BLaER1 treated with 17β-estradiol and CSF1 and Interleukin-3, amounts not matched to agents 10 nM and 100 nM (cell line): Measurements from ENCODE around the gene KCNJ11.

Source experiments
- H3K27ac ChIP-seq, 11 experiments: shearing (Covaris generic); formaldehyde crosslinking; 2 replicates each; pipeline ENCODE4 v1.8.1; 2022
- H3K27me3 ChIP-seq, 11 experiments: shearing (Covaris generic); formaldehyde crosslinking; 2 replicates each; pipeline ENCODE4 v1.8.1; 2022
- H3K36me3 ChIP-seq, 11 experiments: shearing (Covaris generic); formaldehyde crosslinking; 2 replicates each; pipeline ENCODE4 v1.8.1; 2022
- H3K4me1 ChIP-seq, 10 experiments: shearing (Covaris generic); formaldehyde crosslinking; 2 replicates each; pipeline ENCODE4 v1.8.1; 2022
- H3K4me2 ChIP-seq, 11 experiments: shearing (Covaris generic); formaldehyde crosslinking; 2 replicates each; pipeline ENCODE4 v1.8.1; 2022
- H3K4me3 ChIP-seq, 10 experiments: shearing (Covaris generic); formaldehyde crosslinking; 2 replicates each; pipeline ENCODE4 v1.8.1; 2022
- H3K9ac ChIP-seq, 11 experiments: shearing (Covaris generic); formaldehyde crosslinking; 2 replicates each; pipeline ENCODE4 v1.8.1; 2022
- H3K9me3 ChIP-seq, 11 experiments: shearing (Covaris generic); formaldehyde crosslinking; replicated peaks in 1 of 11; 2 replicates each; pipeline ENCODE4 v1.8.1; 2022
- H4K20me1 ChIP-seq, 11 experiments: shearing (Covaris generic); formaldehyde crosslinking; 2 replicates each; pipeline ENCODE4 v1.8.1; 2022
- Cebpa-rat ChIP-seq, 11 experiments: shearing (Covaris generic); IDR thresholded peaks; 2 replicates each; pipeline ENCODE4 v1.8.1; 2022

KCNJ11 gene

GRCh38 chr11:17383461-17383860 lies 5.0 kb downstream of the KCNJ11 start:
- Histone ChIP-seq H3K9ac (no peak overlapping the region), H3K9me3 (peaks cover 10 to 18% (median 11%) of the 10 kb centered on the region in 11 experiments), H3K4me1 (peaks cover 10 to 44% (median 34%) of the 10 kb centered on the region in 10 experiments; a peak in 18 of 20 replicates), H3K4me2 (peak overlapping the region in 2 of 11 experiments; percentile 9 to 17; a peak in 3 of 22 replicates), H4K20me1 (peaks cover 0 to 23% (median 0%) of the 10 kb centered on the region in 11 experiments; a peak in 4 of 22 replicates), H3K27me3 (peaks cover 0 to 9% (median 0%) of the 10 kb centered on the region in 11 experiments; a peak in 9 of 22 replicates), H3K4me3 (no peak overlapping the region), H3K27ac (no peak overlapping the region), H3K36me3 (no peaks in the 10 kb centered on the region)
- TF ChIP-seq Cebpa-rat (IDR thresholded peaks at IDR 0.05), result no peak

GRCh38 chr11:17382046-17382728 lies 6.3 kb downstream of the KCNJ11 start:
- Histone ChIP-seq H3K9me3 (peaks cover 22 to 31% (median 24%) of the 10 kb centered on the region in 11 experiments), H4K20me1 (peaks cover 0 to 16% (median 0%) of the 10 kb centered on the region in 11 experiments; a peak in 4 of 22 replicates), H3K4me2 (no peak overlapping the region), H3K27ac (no peak overlapping the region), H3K9ac (no peak overlapping the region), H3K4me1 (peaks cover 10 to 31% (median 21%) of the 10 kb centered on the region in 10 experiments; a peak in 18 of 20 replicates), H3K4me3 (no peak overlapping the region), H3K36me3 (no peaks in the 10 kb centered on the region), H3K27me3 (no peaks in the 10 kb centered on the region)
- TF ChIP-seq Cebpa-rat (IDR thresholded peaks at IDR 0.05), result no peak

DNA sequence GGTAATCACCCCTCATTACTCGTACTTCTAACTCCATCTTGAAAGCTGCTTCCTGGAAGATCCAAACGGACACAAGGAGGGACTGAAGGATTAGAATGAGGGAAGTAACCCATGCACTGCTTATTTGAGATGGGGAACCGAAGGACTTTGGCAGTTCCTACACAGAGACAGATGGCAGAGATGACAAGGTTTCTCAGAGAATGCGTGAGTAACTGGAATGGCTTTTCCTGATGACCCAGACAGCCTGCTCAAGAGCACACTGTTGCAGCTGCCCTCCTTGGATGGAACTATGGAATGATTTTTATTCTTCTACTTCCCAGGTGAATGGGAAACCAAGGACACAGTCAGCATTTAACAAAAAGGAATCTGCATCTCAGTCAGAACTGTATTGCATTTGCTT lies 7.3 kb downstream of the KCNJ11 start:
- H3K4me3 ChIP-seq, result no peak overlapping the region
- peaks cover 6 to 21% (median 12%) of the 10 kb centered on the region in 10 experiments; a peak in 18 of 20 replicates for H3K4me1 ChIP-seq
- no peak overlapping the region for H3K4me2 ChIP-seq
- H3K27me3 ChIP-seq, result no peaks in the 10 kb centered on the region
- H3K27ac ChIP-seq, result no peak overlapping the region
- H4K20me1 ChIP-seq, result peaks cover 0 to 14% (median 0%) of the 10 kb centered on the region in 11 experiments; a peak in 4 of 22 replicates
- peaks cover 25 to 41% (median 33%) of the 10 kb centered on the region in 11 experiments for H3K9me3 ChIP-seq
- no peak overlapping the region for H3K9ac ChIP-seq
- TF ChIP-seq Cebpa-rat (IDR thresholded peaks at IDR 0.05), result no peak
- no peaks in the 10 kb centered on the region for H3K36me3 ChIP-seq

DNA sequence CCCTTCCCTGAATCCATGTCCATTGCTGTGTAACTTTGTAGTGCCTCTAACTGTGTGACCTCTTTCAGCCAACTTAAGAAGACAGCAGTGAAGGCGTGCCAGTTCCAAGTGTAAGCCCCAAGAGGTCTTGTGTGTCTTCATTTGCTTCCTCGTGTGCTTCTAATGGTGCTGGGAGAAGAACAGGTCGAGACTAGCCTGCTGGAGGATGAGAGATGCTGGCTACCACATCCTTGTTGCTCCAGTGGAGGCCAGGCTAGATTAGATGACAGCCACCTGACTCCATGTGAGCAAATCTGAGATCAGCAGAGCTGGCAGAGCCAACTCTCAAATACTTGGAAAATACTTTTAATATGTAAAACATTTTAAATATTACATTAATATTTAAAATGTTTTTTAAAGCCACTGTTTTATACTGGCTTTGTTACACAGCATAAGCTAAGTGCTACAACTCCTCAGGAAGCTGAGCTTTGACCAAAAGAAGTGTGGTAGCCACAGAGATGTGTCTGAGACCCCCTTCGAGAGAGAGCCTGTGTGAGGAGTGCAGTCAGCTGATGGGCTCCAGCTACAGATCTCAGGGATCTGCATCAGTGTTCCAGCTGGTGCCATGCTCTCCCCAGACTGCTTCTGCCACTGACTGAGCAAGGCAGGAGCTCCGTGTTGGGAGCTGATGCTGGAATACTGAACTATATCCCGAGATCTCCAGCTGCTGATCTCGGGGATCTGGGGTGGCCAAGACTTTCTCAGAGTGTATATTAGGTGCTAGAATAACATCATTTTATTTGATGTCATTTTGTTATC lies 8.9 kb downstream of the KCNJ11 start:
- Histone ChIP-seq H3K36me3 (0 out of 22 replicates have a peak, but pooled peaks cover 0 to 5% (median 0%) of the 10 kb centered on the region in 11 experiments), H3K4me3 (no peak overlapping the region), H3K4me2 (no peak overlapping the region), H3K4me1 (peaks cover 4 to 19% (median 15%) of the 10 kb centered on the region in 10 experiments; a peak in 16 of 20 replicates), H3K27me3 (no peaks in the 10 kb centered on the region), H3K27ac (no peak overlapping the region), H3K9ac (no peak overlapping the region), H3K9me3 (peaks cover 36 to 57% (median 47%) of the 10 kb centered on the region in 11 experiments), H4K20me1 (peaks cover 0 to 7% (median 0%) of the 10 kb centered on the region in 11 experiments; a peak in 3 of 22 replicates)
- TF ChIP-seq Cebpa-rat (IDR thresholded peaks at IDR 0.05), result no peak

DNA sequence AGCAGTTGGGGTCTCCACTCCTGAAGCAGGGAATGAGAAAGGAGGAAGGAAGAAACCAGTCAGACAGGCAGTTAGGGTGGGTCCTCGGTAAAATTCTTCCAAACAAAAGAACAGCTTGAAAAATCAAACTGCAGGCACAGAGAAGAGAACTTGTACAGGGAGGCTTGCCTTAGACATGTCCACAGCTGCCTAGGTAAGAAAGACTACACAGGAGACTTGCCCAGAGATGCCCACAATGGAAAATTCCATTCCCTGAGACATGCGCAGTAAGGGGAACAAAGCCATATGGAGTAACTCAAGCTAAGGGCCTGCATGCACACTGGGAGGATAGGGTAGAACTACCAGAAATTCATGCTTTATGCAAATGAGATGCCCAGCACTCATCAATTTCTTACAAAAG lies 9.8 kb downstream of the KCNJ11 start:
- Histone ChIP-seq H3K36me3 (peaks cover 0 to 14% (median 3%) of the 10 kb centered on the region in 11 experiments; a peak in 7 of 22 replicates), H3K27ac (no peak overlapping the region), H3K9ac (no peak overlapping the region), H3K4me3 (no peak overlapping the region), H3K27me3 (no peaks in the 10 kb centered on the region), H4K20me1 (peaks cover 0 to 7% (median 0%) of the 10 kb centered on the region in 11 experiments; a peak in 2 of 22 replicates), H3K4me2 (no peak overlapping the region), H3K4me1 (peaks cover 2 to 15% (median 11%) of the 10 kb centered on the region in 10 experiments; a peak in 15 of 20 replicates), H3K9me3 (peaks cover 45 to 66% (median 57%) of the 10 kb centered on the region in 11 experiments)
- TF ChIP-seq Cebpa-rat (IDR thresholded peaks at IDR 0.05), result no peak

DNA sequence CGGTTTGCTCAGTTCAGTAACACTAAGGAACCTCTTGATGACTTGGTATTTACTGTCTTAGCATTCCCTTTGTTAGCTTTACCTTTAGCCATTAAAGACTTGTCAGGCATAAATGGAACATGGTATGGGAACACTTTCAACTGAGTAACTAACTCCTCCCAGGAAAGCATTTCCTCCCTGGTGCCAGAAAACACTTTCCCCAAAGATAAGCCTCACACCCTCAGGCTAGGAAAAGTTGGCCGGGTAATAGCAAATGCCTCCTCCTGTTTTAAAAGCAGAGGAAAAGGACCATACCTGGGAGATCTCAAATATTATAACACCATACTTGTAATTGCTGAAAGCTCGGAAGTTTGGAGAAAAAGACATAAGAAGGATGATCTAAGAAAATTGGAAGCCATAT lies 12.0 kb downstream of the KCNJ11 start:
- H3K4me3 ChIP-seq, result no peak overlapping the region
- TF ChIP-seq Cebpa-rat (IDR thresholded peaks at IDR 0.05), result no peak
- H3K27ac ChIP-seq, result no peak overlapping the region
- no peak overlapping the region for H3K9ac ChIP-seq
- peaks cover 67 to 88% (median 78%) of the 10 kb centered on the region in 11 experiments for H3K9me3 ChIP-seq
- H4K20me1 ChIP-seq, result no peaks in the 10 kb centered on the region
- peaks cover 0 to 15% (median 11%) of the 10 kb centered on the region in 10 experiments; a peak in 13 of 20 replicates for H3K4me1 ChIP-seq
- peaks cover 0 to 35% (median 15%) of the 10 kb centered on the region in 11 experiments; a peak in 9 of 22 replicates for H3K36me3 ChIP-seq
- no peaks in the 10 kb centered on the region for H3K27me3 ChIP-seq
- H3K4me2 ChIP-seq, result no peak overlapping the region

GRCh38 chr11:17375547-17375946 lies 12.9 kb downstream of the KCNJ11 start:
- Histone ChIP-seq H3K36me3 (peaks cover under 1 to 43% (median 18%) of the 10 kb centered on the region in 11 experiments; a peak in 10 of 22 replicates), H3K4me1 (peaks cover 0 to 15% (median 11%) of the 10 kb centered on the region in 10 experiments; a peak in 13 of 20 replicates), H3K9me3 (peaks cover 76 to 97% (median 88%) of the 10 kb centered on the region in 11 experiments), H3K27me3 (no peaks in the 10 kb centered on the region), H4K20me1 (no peaks in the 10 kb centered on the region), H3K4me2 (peak overlapping the region in 8 of 11 experiments; percentile 11 to 53 (median 34); a peak in 15 of 22 replicates), H3K4me3 (no peak overlapping the region), H3K9ac (no peak overlapping the region), H3K27ac (no peak overlapping the region)
- no peak; a peak in 1 of 22 replicates for TF ChIP-seq Cebpa-rat (IDR thresholded peaks at IDR 0.05)

DNA sequence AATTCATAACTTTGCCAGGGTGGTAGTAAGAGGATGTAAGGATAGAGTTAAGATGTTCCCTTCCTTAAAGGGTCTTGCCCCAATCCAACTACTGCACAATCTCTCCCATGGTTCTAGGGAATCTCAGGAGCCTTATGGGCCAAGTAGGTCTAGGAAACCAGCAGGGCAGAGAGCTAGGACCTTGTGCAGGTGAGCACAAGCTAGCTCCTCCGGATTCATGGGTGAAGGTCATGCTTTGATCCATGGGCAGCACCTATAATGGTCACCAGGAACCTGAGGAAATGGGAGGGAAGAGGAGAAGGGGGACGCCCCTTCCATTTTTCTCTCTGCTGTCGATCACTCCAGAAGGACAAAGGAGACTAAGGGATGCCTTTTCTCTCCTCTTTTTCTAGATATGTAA lies 16.8 kb downstream of the KCNJ11 start:
- Histone ChIP-seq H3K27ac (no peak overlapping the region), H4K20me1 (no peaks in the 10 kb centered on the region), H3K4me1 (peaks cover 0 to 15% (median 11%) of the 10 kb centered on the region in 10 experiments; a peak in 13 of 20 replicates), H3K9ac (no peak overlapping the region), H3K4me2 (no peak overlapping the region), H3K9me3 (peaks cover 86 to 100% (median 97%) of the 10 kb centered on the region in 11 experiments), H3K27me3 (no peaks in the 10 kb centered on the region), H3K36me3 (peaks cover 4 to 70% (median 33%) of the 10 kb centered on the region in 11 experiments; a peak in 12 of 22 replicates), H3K4me3 (peak overlapping the region in 5 of 10 experiments; percentile 0 to 39 (median 14); a peak in 4 of 20 replicates)
- TF ChIP-seq Cebpa-rat (IDR thresholded peaks at IDR 0.05), result no peak
